ENCODE data around the gene ANO8. TPM values are rescaled to one million over a fixed set of nuclear protein-coding genes. Genes with fewer than 3 reads are reported as not detected.

ANO8 gene
- polyA plus RNA-seq, 1 of the 3 experiments (the other 2 are of a cell fraction): 7.8 TPM

DNA sequence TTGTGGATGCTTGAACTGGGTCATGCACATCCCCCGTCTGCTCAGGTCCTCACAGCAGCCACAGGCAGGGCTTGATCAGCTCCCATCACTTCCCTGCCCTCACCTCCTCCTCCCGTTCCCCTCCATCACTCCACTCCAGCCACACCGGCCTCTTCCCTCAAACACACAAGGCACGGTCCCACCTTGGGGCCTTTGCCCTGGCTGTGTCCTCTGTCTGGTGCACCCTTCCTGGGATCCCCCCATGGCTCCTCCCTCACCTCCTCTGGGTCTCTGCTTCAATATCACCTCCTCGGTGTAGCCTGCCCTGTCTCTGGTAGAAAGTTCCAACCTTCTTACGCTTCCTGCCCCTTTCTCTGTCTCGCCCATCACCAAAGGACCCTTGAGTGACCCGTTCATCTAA is 18.7 kb upstream of the ANO8 start:
- H3K36me3 ChIP-seq (replicated peaks in 1 of 2; ENCODE audit: control insufficient read depth in 1 of 2, insufficient read depth in 2 of 2, low read length in 1 of 2): no peaks in the 10 kb centered on the region
- ChIA-PET CTCF (interaction anchor here (1.0 kb wide), 2 partner anchors 21 to 33 kb away, joined by 3 to 8 read pairs; no protein-coding TSS in a partner anchor), POLR2A (no interaction called here)
- no peaks in the 10 kb centered on the region for H3K9me2 ChIP-seq
- H3F3A ChIP-seq (replicated peaks; ENCODE audit: insufficient read depth): no peaks in the 10 kb centered on the region
- no peak overlapping the region for H3K9ac ChIP-seq
- DNase-seq: no peak
- no peaks in the 10 kb centered on the region for H3K27me3 ChIP-seq (ENCODE audit: insufficient read depth)
- no peak overlapping the region for H3K4me3 ChIP-seq (ENCODE audit: low read depth in 2 of 2, low read length in 1 of 2)
- H3K79me2 ChIP-seq (ENCODE audit: insufficient read depth): no peaks in the 10 kb centered on the region
- H2AFZ ChIP-seq (ENCODE audit: low read depth): no peak overlapping the region
- no peak overlapping the region for H3K27ac ChIP-seq (ENCODE audit: low read depth in 2 of 2, low read length in 1 of 2)
- TF ChIP-seq, protein P1, sequence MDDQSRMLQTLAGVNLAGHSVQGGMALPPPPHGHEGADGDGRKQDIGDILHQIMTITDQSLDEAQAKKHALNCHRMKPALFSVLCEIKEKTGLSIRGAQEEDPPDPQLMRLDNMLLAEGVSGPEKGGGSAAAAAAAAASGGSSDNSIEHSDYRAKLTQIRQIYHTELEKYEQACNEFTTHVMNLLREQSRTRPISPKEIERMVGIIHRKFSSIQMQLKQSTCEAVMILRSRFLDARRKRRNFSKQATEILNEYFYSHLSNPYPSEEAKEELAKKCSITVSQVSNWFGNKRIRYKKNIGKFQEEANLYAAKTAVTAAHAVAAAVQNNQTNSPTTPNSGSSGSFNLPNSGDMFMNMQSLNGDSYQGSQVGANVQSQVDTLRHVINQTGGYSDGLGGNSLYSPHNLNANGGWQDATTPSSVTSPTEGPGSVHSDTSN (IDR thresholded peaks at IDR 0.05): no peak
- TF ChIP-seq TCF12 (IDR thresholded peaks at IDR 0.05) (no peak), SMC3 (IDR thresholded peaks at IDR 0.05; ENCODE audit: low read depth, low read length) (no peak), SIN3A (IDR thresholded peaks at IDR 0.05; ENCODE audit: borderline replicate concordance, low read depth, low read length) (no peak), NFIC (IDR thresholded peaks at IDR 0.05; ENCODE audit: borderline replicate concordance) (no peak), POLR2AphosphoS5 (IDR thresholded peaks at IDR 0.05; ENCODE audit: low read depth, low read length) (no peak), FOXJ3 (CRISPR knock-in tag; IDR thresholded peaks at IDR 0.05) (no peak)
- TF ChIP-seq, protein P2, sequence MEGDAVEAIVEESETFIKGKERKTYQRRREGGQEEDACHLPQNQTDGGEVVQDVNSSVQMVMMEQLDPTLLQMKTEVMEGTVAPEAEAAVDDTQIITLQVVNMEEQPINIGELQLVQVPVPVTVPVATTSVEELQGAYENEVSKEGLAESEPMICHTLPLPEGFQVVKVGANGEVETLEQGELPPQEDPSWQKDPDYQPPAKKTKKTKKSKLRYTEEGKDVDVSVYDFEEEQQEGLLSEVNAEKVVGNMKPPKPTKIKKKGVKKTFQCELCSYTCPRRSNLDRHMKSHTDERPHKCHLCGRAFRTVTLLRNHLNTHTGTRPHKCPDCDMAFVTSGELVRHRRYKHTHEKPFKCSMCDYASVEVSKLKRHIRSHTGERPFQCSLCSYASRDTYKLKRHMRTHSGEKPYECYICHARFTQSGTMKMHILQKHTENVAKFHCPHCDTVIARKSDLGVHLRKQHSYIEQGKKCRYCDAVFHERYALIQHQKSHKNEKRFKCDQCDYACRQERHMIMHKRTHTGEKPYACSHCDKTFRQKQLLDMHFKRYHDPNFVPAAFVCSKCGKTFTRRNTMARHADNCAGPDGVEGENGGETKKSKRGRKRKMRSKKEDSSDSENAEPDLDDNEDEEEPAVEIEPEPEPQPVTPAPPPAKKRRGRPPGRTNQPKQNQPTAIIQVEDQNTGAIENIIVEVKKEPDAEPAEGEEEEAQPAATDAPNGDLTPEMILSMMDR (IDR thresholded peaks at IDR 0.05): no peak
- TF ChIP-seq, protein P3, sequence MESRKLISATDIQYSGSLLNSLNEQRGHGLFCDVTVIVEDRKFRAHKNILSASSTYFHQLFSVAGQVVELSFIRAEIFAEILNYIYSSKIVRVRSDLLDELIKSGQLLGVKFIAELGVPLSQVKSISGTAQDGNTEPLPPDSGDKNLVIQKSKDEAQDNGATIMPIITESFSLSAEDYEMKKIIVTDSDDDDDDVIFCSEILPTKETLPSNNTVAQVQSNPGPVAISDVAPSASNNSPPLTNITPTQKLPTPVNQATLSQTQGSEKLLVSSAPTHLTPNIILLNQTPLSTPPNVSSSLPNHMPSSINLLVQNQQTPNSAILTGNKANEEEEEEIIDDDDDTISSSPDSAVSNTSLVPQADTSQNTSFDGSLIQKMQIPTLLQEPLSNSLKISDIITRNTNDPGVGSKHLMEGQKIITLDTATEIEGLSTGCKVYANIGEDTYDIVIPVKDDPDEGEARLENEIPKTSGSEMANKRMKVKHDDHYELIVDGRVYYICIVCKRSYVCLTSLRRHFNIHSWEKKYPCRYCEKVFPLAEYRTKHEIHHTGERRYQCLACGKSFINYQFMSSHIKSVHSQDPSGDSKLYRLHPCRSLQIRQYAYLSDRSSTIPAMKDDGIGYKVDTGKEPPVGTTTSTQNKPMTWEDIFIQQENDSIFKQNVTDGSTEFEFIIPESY (IDR thresholded peaks at IDR 0.05; ENCODE audit: borderline replicate concordance, low read depth): no peak
- 80% methylated on average over 8 of the region's 8 CpGs for WGBS (ENCODE audit: low lambda C conversion rate)
- no peaks in the 10 kb centered on the region for H4K20me1 ChIP-seq (ENCODE audit: insufficient read depth)
- no peaks in the 10 kb centered on the region for H3K9me3 ChIP-seq
- H3K4me2 ChIP-seq: no peak overlapping the region
- peaks cover 5% of the 10 kb centered on the region in 2 experiments; a peak in 1 of 4 replicates for H3K4me1 ChIP-seq (ENCODE audit: control insufficient read depth in 1 of 2, insufficient read depth in 2 of 2, low read depth in 1 of 2, low read length in 1 of 2)

DNA sequence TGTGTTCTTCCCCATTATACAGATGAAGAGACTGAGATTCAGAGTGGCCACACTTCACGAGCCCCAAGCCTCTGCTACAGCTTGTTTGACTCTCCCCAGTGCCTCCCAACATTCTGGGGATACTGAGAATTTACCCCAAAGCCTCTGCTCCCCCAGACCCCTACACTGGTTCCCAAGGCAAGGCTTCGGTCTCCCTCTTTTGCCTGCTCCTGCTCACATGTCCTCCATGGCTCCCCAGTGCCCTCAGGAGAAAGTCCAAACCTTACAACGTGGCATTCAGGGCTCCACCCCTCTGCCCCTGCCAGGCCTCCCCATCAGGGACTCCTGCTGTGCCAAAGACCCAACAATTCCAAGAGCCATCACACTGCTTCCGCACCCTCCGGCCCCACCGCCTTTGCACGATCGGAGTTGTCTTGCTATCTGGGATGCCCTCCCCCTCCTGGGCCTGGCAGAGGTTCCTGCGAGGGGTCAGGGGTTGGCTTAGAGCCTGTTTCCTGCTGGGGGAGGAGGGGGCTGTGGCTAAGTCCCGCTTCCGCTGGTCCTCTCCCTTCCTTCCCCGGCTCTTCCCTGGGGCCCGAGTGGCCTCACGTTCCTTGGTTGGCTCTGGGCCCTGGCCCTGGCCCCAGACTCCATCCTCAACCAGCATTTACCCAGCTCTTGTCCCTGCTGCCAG is 18.1 kb upstream of the ANO8 start:
- no peak for DNase-seq
- Histone ChIP-seq H3K27ac (ENCODE audit: low read depth in 2 of 2, low read length in 1 of 2) (no peak overlapping the region), H3K4me1 (ENCODE audit: control insufficient read depth in 1 of 2, insufficient read depth in 2 of 2, low read depth in 1 of 2, low read length in 1 of 2) (peaks cover 5 to 6% of the 10 kb centered on the region in 2 experiments; a peak in 1 of 4 replicates), H4K20me1 (ENCODE audit: insufficient read depth) (no peaks in the 10 kb centered on the region), H3K9me3 (no peaks in the 10 kb centered on the region), H3K27me3 (ENCODE audit: insufficient read depth) (no peaks in the 10 kb centered on the region), H3K9ac (no peak overlapping the region), H3K79me2 (ENCODE audit: insufficient read depth) (no peaks in the 10 kb centered on the region), H3F3A (replicated peaks; ENCODE audit: insufficient read depth) (no peaks in the 10 kb centered on the region), H3K4me3 (ENCODE audit: low read depth in 2 of 2, low read length in 1 of 2) (no peak overlapping the region), H2AFZ (ENCODE audit: low read depth) (no peak overlapping the region), H3K36me3 (replicated peaks in 1 of 2; ENCODE audit: control insufficient read depth in 1 of 2, insufficient read depth in 2 of 2, low read length in 1 of 2) (no peaks in the 10 kb centered on the region), H3K4me2 (no peak overlapping the region), H3K9me2 (no peaks in the 10 kb centered on the region)
- 80% methylated on average over 13 of the region's 14 CpGs for WGBS (ENCODE audit: low lambda C conversion rate)
- ChIA-PET POLR2A (no interaction called here), CTCF (interaction anchor here (0.6 to 1.0 kb wide), 2 partner anchors 22 to 33 kb away, joined by 3 read pairs; no protein-coding TSS in a partner anchor)
- TF ChIP-seq TEAD4 (IDR thresholded peaks at IDR 0.05; ENCODE audit: borderline replicate concordance, insufficient read depth) (no peak), EP300 (IDR thresholded peaks at IDR 0.05; ENCODE audit: borderline replicate concordance in 1 of 2, low read depth in 1 of 2, low read length in 1 of 2) (no peak), FOXM1 (IDR thresholded peaks at IDR 0.05; ENCODE audit: low read depth) (no peak), RXRA (IDR thresholded peaks at IDR 0.05; ENCODE audit: borderline replicate concordance, low read depth) (no peak)
- TF ChIP-seq, protein P4, sequence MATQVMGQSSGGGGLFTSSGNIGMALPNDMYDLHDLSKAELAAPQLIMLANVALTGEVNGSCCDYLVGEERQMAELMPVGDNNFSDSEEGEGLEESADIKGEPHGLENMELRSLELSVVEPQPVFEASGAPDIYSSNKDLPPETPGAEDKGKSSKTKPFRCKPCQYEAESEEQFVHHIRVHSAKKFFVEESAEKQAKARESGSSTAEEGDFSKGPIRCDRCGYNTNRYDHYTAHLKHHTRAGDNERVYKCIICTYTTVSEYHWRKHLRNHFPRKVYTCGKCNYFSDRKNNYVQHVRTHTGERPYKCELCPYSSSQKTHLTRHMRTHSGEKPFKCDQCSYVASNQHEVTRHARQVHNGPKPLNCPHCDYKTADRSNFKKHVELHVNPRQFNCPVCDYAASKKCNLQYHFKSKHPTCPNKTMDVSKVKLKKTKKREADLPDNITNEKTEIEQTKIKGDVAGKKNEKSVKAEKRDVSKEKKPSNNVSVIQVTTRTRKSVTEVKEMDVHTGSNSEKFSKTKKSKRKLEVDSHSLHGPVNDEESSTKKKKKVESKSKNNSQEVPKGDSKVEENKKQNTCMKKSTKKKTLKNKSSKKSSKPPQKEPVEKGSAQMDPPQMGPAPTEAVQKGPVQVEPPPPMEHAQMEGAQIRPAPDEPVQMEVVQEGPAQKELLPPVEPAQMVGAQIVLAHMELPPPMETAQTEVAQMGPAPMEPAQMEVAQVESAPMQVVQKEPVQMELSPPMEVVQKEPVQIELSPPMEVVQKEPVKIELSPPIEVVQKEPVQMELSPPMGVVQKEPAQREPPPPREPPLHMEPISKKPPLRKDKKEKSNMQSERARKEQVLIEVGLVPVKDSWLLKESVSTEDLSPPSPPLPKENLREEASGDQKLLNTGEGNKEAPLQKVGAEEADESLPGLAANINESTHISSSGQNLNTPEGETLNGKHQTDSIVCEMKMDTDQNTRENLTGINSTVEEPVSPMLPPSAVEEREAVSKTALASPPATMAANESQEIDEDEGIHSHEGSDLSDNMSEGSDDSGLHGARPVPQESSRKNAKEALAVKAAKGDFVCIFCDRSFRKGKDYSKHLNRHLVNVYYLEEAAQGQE (IDR thresholded peaks at IDR 0.05; ENCODE audit: low read depth, low read length): no peak
- TF ChIP-seq, protein P5, sequence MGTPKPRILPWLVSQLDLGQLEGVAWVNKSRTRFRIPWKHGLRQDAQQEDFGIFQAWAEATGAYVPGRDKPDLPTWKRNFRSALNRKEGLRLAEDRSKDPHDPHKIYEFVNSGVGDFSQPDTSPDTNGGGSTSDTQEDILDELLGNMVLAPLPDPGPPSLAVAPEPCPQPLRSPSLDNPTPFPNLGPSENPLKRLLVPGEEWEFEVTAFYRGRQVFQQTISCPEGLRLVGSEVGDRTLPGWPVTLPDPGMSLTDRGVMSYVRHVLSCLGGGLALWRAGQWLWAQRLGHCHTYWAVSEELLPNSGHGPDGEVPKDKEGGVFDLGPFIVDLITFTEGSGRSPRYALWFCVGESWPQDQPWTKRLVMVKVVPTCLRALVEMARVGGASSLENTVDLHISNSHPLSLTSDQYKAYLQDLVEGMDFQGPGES (IDR thresholded peaks at IDR 0.05; ENCODE audit: low read depth, low read length): no peak

All from SK-N-SH (cell line).